H1 (cell line): ENCODE measurements around the gene VOPP1. TPM values are rescaled to one million over a fixed set of nuclear protein-coding genes. Genes with fewer than 3 reads are reported as not detected.

Experiments used
- CTCF ChIA-PET: fragments of 300-600 bp; sonication (Branson Sonifier 250); formaldehyde crosslinking; loops from one replicate; lab custom pipeline; 2021; ENCODE audit not compliant: partially characterized antibody; lab: Charles Lee
- POLR2A ChIA-PET: fragments of 300-600 bp; sonication (Branson Sonifier 250); formaldehyde crosslinking; loops from one replicate; lab custom pipeline; 2021; ENCODE audit warnings: inconsistent platforms; ENCODE audit not compliant: partially characterized antibody; lab: Charles Lee
- DNase-seq, 2 experiments: peaks; one replicate each; pipeline versions ENCODE4 v3.0.0 to v3.0.0-alpha.2; 2010 to 2022; ENCODE audit warnings: low spot score in 2 of 2, low read depth in 1 of 2, mixed read lengths in 1 of 2
- FAIRE-seq: peaks from 2 replicates; lab custom pipeline; 2011; peaks lifted over from hg19 to GRCh38; lab: Jason Lieb, UNC
- H2AFZ ChIP-seq: 2 replicates; pipeline ENCODE4 v1.8.1; 2012; ENCODE audit warnings: low read length, inconsistent platforms
- H2AK5ac ChIP-seq: 2 replicates; pipeline ENCODE4 v1.6.1; 2013; ENCODE audit warnings: low read depth, low read length
- H2BK120ac ChIP-seq: replicated peaks from 2 replicates; pipeline ENCODE3; 2013; ENCODE audit warnings: low read depth, low read length, inconsistent platforms
- H2BK12ac ChIP-seq: 2 replicates; pipeline ENCODE4 v1.6.1; 2013; ENCODE audit warnings: low read depth, low read length
- H2BK15ac ChIP-seq: 2 replicates; pipeline ENCODE4 v1.6.1; 2013; ENCODE audit warnings: low read length
- H2BK20ac ChIP-seq: 2 replicates; pipeline ENCODE4 v1.6.1; 2013; ENCODE audit warnings: low read length
- H2BK5ac ChIP-seq: 2 replicates; pipeline ENCODE4 v1.6.1; 2013; ENCODE audit warnings: low read depth, low read length
- H3K14ac ChIP-seq: 2 replicates; pipeline ENCODE4 v1.6.1; 2013; ENCODE audit warnings: inconsistent platforms; ENCODE audit not compliant: insufficient read length
- H3K18ac ChIP-seq: 2 replicates; pipeline ENCODE4 v1.6.1; 2013; ENCODE audit warnings: low read length; ENCODE audit errors: extremely low read depth
- H3K23ac ChIP-seq: 2 replicates; pipeline ENCODE4 v1.6.1; 2013; ENCODE audit warnings: inconsistent platforms; ENCODE audit not compliant: insufficient read length
- H3K23me2 ChIP-seq: 2 replicates; pipeline ENCODE4 v1.6.1; 2013; ENCODE audit warnings: low read depth, low read length
- H3K27ac ChIP-seq: 2 replicates; pipeline ENCODE4 v1.6.1; 2011; ENCODE audit warnings: low read depth, low read length, inconsistent platforms
- H3K27me3 ChIP-seq, 4 experiments: replicated peaks in 1 of 4; 1 replicate in 1 of 4; 2 replicates in 3 of 4; pipeline versions ENCODE4 v1.6.1 to v1.8.1; 2011 to 2013; ENCODE audit warnings: low read length in 3 of 4, mild to moderate bottlenecking in 3 of 4, inconsistent platforms in 2 of 4, mixed read lengths in 2 of 4, moderate library complexity in 1 of 4; ENCODE audit not compliant: control insufficient read depth in 3 of 4, insufficient read depth in 3 of 4; ENCODE audit errors: extremely low read depth in 1 of 4
- H3K36me3 ChIP-seq, 4 experiments: 2 replicates each; pipeline versions ENCODE4 v1.6.1 to v1.8.1; 2011 to 2013; ENCODE audit warnings: mild to moderate bottlenecking in 4 of 4, low read length in 3 of 4, moderate library complexity in 2 of 4, control low read depth in 1 of 4, inconsistent platforms in 1 of 4; ENCODE audit not compliant: insufficient read depth in 4 of 4, control insufficient read depth in 2 of 4
- H3K4ac ChIP-seq: replicated peaks from 2 replicates; pipeline ENCODE3; 2013; ENCODE audit warnings: low read length, low read depth, mixed read lengths, inconsistent platforms; ENCODE audit not compliant: insufficient read length
- H3K4me1 ChIP-seq, 4 experiments: replicated peaks in 1 of 4; 1 replicate in 1 of 4; 2 replicates in 3 of 4; pipeline versions ENCODE4 v1.6.1 to v1.8.1; 2011 to 2013; ENCODE audit warnings: low read length in 3 of 4, inconsistent platforms in 2 of 4, mixed read lengths in 1 of 4; ENCODE audit not compliant: insufficient read depth in 4 of 4, control insufficient read depth in 3 of 4
- H3K4me2 ChIP-seq, 2 experiments: 2 replicates each; pipeline versions ENCODE4 v1.6.1 to v1.8.1; 2011 to 2013; ENCODE audit warnings: low read depth in 2 of 2, low read length in 2 of 2, control low read depth in 1 of 2, inconsistent platforms in 1 of 2, mild to moderate bottlenecking in 1 of 2; ENCODE audit not compliant: insufficient read depth in 1 of 2
- H3K4me3 ChIP-seq, 4 experiments: fragments of 200-600, 300-600 bp in 1 of 4; sonication (generic), shearing (Covaris generic), sonication (Bioruptor Twin) in 1 of 4; 2 replicates each; pipeline versions ENCODE4 v1.5.1 to v1.8.1; 2011 to 2016; ENCODE audit warnings: low read length in 4 of 4, low read depth in 3 of 4, control low read depth in 2 of 4, inconsistent platforms in 2 of 4, mild to moderate bottlenecking in 2 of 4, mixed read lengths in 1 of 4, moderate library complexity in 1 of 4; ENCODE audit not compliant: insufficient read depth in 2 of 4; ENCODE audit errors: extremely low read depth in 1 of 4
- H3K56ac ChIP-seq: replicated peaks from 2 replicates; pipeline ENCODE3; 2013; ENCODE audit warnings: low read depth, mild to moderate bottlenecking, mixed read lengths, low read length, inconsistent platforms; ENCODE audit not compliant: insufficient read length
- H3K79me1 ChIP-seq: 2 replicates; pipeline ENCODE4 v1.6.1; 2013; ENCODE audit warnings: low read depth, low read length, control low read depth
- H3K79me2 ChIP-seq, 2 experiments: 2 replicates each; pipeline versions ENCODE4 v1.6.1 to v1.8.1; 2012 to 2013; ENCODE audit warnings: low read length in 2 of 2, mild to moderate bottlenecking in 2 of 2, inconsistent platforms in 1 of 2; ENCODE audit not compliant: insufficient read depth in 2 of 2, control insufficient read depth in 1 of 2
- H3K9ac ChIP-seq, 4 experiments: replicated peaks in 1 of 4; 1 replicate in 1 of 4; 2 replicates in 3 of 4; pipeline versions ENCODE4 v1.6.1 to v1.8.1; 2011 to 2013; ENCODE audit warnings: low read depth in 3 of 4, low read length in 3 of 4, control low read depth in 2 of 4, mild to moderate bottlenecking in 2 of 4, moderate library complexity in 2 of 4, inconsistent platforms in 1 of 4; ENCODE audit errors: extremely low read depth in 1 of 4
- H3K9me3 ChIP-seq, 2 experiments: 2 replicates each; pipeline versions ENCODE4 v1.6.1 to v1.8.1; 2012 to 2013; ENCODE audit warnings: mild to moderate bottlenecking in 2 of 2, moderate library complexity in 2 of 2, control low read depth in 1 of 2, inconsistent platforms in 1 of 2, low read depth in 1 of 2, low read length in 1 of 2, mixed read lengths in 1 of 2; ENCODE audit not compliant: insufficient read depth in 2 of 2
- H4K20me1 ChIP-seq, 2 experiments: replicated peaks in 1 of 2; 2 replicates each; pipeline versions ENCODE3 to v1.8.1; 2011 to 2013; ENCODE audit warnings: inconsistent platforms in 2 of 2, low read length in 2 of 2, mild to moderate bottlenecking in 1 of 2; ENCODE audit not compliant: insufficient read depth in 2 of 2, control insufficient read depth in 1 of 2
- H4K5ac ChIP-seq: 2 replicates; pipeline ENCODE4 v1.6.1; 2013; ENCODE audit warnings: low read length, low read depth, mixed read lengths, inconsistent platforms; ENCODE audit not compliant: insufficient read length
- H4K8ac ChIP-seq: 2 replicates; pipeline ENCODE4 v1.8.0; 2013; ENCODE audit warnings: mild to moderate bottlenecking, moderate library complexity, low read length, inconsistent platforms; ENCODE audit not compliant: insufficient read depth; ENCODE audit errors: extremely low read depth
- H4K91ac ChIP-seq: replicated peaks from 2 replicates; pipeline ENCODE3; 2013; ENCODE audit warnings: low read length, mixed read lengths, inconsistent platforms; ENCODE audit not compliant: insufficient read length
- CBX5 ChIP-seq: fragments of 300-800, 300-1000 bp; sonication (generic); IDR thresholded peaks from 2 replicates; pipeline ENCODE4 v1.7.1; 2016; ENCODE audit warnings: antibody characterized with exemption, low read length, low read depth
- CBX8 ChIP-seq: fragments of 300-800, 300-1000 bp; sonication (generic); IDR thresholded peaks from 2 replicates; pipeline ENCODE4 v1.7.1; 2016; ENCODE audit warnings: low read depth, low read length, borderline replicate concordance
- SP2 ChIP-seq: IDR thresholded peaks from 2 replicates; pipeline ENCODE4 v1.6.1; 2012; ENCODE audit warnings: mild to moderate bottlenecking, low read length, inconsistent platforms
- TCF12 ChIP-seq: IDR thresholded peaks from 2 replicates; pipeline ENCODE4 v1.6.1; 2011; ENCODE audit warnings: low read depth, mild to moderate bottlenecking, low read length
- whole genome bisulfite sequencing, 2 experiments: shearing (Covaris generic) in 1 of 2; methylation state at CpG; one replicate each; pipeline versions ENCODE4 v1.1.6 to v1.1.7; 2013 to 2015; ENCODE audit warnings: low lambda C conversion rate in 2 of 2, mixed read lengths in 2 of 2, inconsistent platforms in 1 of 2, low coverage in 1 of 2, missing lambda C conversion rate in 1 of 2; ENCODE audit not compliant: insufficient replicate concordance in 2 of 2, insufficient coverage in 1 of 2, insufficient read length in 1 of 2; ENCODE audit errors: extremely low coverage in 1 of 2, missing lambda C conversion rate in 1 of 2; 5-methylcytosine and 5-hydroxymethylcytosine counted together
- polyA plus RNA-seq, 7 experiments: library from polyadenylated mRNA; depleted of rRNA in 3 of 7; stranded (reverse) in 5 of 7; unstranded in 2 of 7; fragments of >200 nt in 5 of 7; fragments of 200-250 nt in 2 of 7; gene quantifications; 1 replicate in 5 of 7; 2 replicates in 1 of 7; 4 replicates in 1 of 7; pipeline versions ENCODE4 v1.2.1 to v1.2.3, GENCODE V29; 2011 to 2013; ENCODE audit warnings: missing spikeins in 2 of 7, mixed read lengths in 2 of 7
- total RNA-seq: library from RNA; stranded (reverse); fragmentation: NEBNext Ultra II Directional; extraction: Animal tissue kit (Norgen Biotek cat#: 25700); gene quantifications from 2 replicates; pipeline ENCODE4 v1.2.1, GENCODE V29; 2021

The VOPP1 gene
- total and polyA plus RNA-seq, 2 of the 8 experiments (the other 6 are each of a cell fraction or from before 2014, with no cell fraction given) = 44.7 to 83.0 TPM

- H3K9ac ChIP-seq = no peak overlapping the region
- no peak overlapping the region for H2BK12ac ChIP-seq
- H2BK5ac ChIP-seq = no peak overlapping the region
- no peak overlapping the region for H3K4me2 ChIP-seq
- POLR2A ChIA-PET = interaction anchor here (1.1 kb wide), 1 partner anchor 15 kb away, joined by 3 read pairs; no protein-coding TSS in a partner anchor
- H3K27me3 ChIP-seq = no peaks in the 10 kb centered on the region
- H3K36me3 ChIP-seq = no peaks in the 10 kb centered on the region
- H2AFZ ChIP-seq = no peak overlapping the region
- peaks cover 24% of the 10 kb centered on the region for H3K79me1 ChIP-seq
- H4K20me1 ChIP-seq = peaks cover 11 to 24% of the 10 kb centered on the region in 2 experiments
- no peak overlapping the region for H3K56ac ChIP-seq
- no peak overlapping the region for H2BK20ac ChIP-seq
- CTCF ChIA-PET = interaction anchor here (0.8 to 2.8 kb wide), 6 partner anchors 8 to 33 kb away, joined by 3 to 10 read pairs (median 6); no protein-coding TSS in a partner anchor
- DNase-seq (no peak), FAIRE-seq (no peak)
- H3K4me3 ChIP-seq = no peak overlapping the region
- H3K9me3 ChIP-seq = no peaks in the 10 kb centered on the region
- peaks cover 0 to 91% of the 10 kb centered on the region in 2 experiments for H3K79me2 ChIP-seq
- no peak overlapping the region for H2AK5ac ChIP-seq
- H4K5ac ChIP-seq = no peak overlapping the region
- peaks cover 5 to 18% (median 12%) of the 10 kb centered on the region in 4 experiments for H3K4me1 ChIP-seq
- H3K27ac ChIP-seq = no peak overlapping the region
- no peaks in the 10 kb centered on the region for H3K23me2 ChIP-seq
- no peak overlapping the region for H3K18ac ChIP-seq
- H2BK15ac ChIP-seq = no peak overlapping the region
- no peak overlapping the region for H3K4ac ChIP-seq
- no peak for TF ChIP-seq SP2
- no peak for TF ChIP-seq CBX5
- TF ChIP-seq CBX8 = no peak
- TF ChIP-seq TCF12 = 0 out of 2 replicates have a peak, but pooled peaks have one; percentile 27
- no peak overlapping the region for H3K14ac ChIP-seq
- H2BK120ac ChIP-seq = no peak overlapping the region
- no peak overlapping the region for H3K23ac ChIP-seq
- H4K8ac ChIP-seq = no peak overlapping the region
- no peak overlapping the region for H4K91ac ChIP-seq
- WGBS, 2 experiments = 85% methylated on average over 8 of the region's 8 CpGs; no CpG with 5 or more reads in 1 of the 2 experiments
Observed at GRCh38 chr7:55532150-55532917, 40.0 kb downstream of the VOPP1 start.
